Measurements from ENCODE around the gene DYNC2H1. TPM values are rescaled to one million over a fixed set of nuclear protein-coding genes. Genes with fewer than 3 reads are reported as not detected.
"Not testable (repeated sequence)": the region's sequence is repeated elsewhere in the genome, so short reads cannot be mapped to it uniquely, and the experiment has no call there.

The DYNC2H1 gene
- total RNA-seq, 1 donor from 2014 or later, result 37.3 TPM

GRCh38 chr11:103294516-103294915, 185.3 kb downstream of the DYNC2H1 start:
- DNase-seq, result no peak

DNA sequence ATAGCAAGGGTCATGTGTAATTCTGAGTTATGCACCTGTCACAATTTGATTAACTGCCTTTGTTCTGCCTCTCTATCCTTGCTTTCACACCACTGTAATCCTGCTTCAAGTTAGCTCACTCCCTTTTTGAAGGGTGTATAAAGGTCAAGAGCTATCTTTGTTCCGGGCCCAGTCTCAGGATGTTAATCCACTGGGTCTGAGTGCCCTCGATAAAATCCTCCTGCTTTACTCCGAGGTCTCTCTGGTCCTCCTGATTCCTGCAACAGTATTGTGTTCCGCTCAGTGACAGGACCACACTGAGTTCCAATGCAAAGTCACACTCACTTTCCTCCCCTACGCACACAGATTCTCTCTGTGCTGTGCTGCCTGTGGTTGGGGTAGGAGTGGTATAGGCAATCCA, 186.5 kb downstream of the DYNC2H1 start:
- no peak for DNase-seq

DNA sequence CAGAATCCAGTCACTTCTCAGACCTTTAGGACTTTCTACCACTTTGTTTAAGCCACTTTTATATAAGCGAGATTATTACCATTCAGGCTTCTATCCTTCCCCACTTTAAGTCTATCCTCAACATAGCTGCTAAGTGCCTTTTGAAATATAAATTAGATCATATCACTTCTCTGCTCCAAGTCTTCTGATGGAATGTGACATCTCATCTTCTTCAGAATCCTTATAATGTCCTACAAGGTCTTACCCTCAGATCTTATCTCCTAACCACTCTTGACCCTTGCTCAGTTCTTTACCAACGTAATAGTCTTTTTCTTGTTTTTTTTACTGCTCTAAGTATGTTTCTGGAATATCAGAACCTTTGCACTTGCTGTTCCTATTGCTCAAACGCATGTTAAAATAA, 188.7 kb downstream of the DYNC2H1 start:
- no peak for DNase-seq

DNA sequence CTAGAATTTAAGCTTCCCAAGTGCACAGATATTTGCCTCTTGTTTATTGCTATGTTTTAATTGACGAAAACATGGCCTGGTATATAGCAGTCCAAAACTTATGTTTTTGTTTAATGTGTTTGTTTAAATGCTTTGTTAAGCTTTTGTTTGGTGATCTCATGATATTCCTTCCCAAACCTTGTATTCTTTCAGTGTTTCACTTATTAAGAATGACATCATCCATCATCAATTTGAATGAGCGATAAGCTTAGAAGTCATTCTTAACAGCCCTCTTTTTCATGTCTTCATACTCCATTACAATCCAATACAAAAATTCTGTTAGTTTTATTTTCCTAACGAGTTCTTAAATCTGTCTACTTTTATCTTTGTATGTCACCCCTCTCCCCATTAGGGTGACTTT, 206.0 kb downstream of the DYNC2H1 start:
- DNase-seq, result no peak

DNA sequence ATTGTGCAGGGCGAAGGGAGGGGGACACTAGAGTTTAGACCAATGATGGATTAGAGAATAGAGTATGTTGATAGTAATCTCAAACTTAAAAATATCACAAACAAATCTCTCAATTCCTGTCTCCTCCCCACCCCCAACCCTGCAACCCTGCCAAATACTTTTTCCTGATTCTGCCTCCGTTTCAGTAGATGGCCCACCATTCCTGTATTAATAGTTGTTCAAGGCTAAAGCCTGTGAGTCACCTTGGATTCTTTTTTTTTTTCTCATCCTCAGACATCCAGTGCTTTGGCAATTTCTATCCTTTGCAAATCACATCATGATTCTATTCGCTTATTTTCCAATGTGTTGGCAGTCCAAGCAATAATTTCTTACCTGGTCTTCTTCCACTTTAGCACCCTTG, 207.9 kb downstream of the DYNC2H1 start:
- no peak for DNase-seq

DNA sequence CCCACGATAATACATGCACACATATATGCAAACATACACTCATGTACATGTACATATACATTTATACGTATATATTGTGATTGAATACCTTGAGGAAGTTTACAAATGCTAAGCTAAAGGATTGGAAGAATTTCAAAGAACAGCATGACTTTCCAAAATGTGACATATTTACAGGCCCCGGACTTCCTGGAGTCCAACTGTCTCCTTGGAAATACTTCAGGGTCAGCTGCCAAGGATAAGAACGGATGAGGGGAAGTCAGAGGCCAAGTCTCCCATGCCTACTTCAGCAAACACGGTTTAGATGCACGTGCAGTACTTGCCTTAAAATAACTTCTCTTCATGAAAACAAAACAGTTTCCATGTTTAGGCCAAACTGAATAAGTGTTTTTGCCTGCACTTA, 213.6 kb downstream of the DYNC2H1 start:
- peak; percentile 2 for DNase-seq

- no peak for DNase-seq
Measured at GRCh38 chr11:103325686-103326069, 216.5 kb downstream of the DYNC2H1 start.

DNA sequence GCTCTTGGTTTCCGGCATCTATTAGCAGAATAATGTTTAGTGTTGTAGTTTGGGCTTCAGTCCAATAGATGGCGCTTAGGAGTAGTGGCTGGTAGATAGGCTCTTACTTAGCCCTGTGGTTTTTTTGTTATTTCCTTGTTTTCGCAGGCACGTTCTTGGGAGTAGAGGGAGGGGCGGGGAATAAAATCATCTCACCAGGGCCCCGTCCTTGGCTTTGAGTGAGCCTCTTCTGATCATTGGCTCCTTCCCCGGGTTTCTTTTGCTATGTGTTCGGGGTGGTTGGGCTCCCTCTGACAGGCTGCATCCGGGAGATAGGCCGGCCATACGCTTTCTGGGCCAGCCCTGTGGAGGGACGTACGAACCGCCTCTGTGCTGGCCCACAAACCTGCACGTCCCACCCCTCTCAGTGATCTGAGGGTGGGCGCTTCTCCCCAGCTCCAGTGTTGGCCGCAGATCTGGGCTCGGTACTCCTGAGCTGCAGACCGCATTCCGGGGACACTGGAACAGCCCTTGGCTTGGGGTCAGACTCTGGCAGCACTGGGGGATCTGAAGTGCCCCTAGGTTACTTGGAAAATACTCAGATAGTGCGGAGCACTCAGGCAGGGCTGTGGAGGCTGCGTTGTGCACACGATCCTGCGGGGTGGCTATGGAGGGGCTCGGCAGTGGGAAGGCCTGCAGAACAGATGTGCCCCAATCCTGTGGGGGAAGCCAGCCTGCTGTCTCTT, 217.0 kb downstream of the DYNC2H1 start:
- DNase-seq, result peak; percentile 50

DNA sequence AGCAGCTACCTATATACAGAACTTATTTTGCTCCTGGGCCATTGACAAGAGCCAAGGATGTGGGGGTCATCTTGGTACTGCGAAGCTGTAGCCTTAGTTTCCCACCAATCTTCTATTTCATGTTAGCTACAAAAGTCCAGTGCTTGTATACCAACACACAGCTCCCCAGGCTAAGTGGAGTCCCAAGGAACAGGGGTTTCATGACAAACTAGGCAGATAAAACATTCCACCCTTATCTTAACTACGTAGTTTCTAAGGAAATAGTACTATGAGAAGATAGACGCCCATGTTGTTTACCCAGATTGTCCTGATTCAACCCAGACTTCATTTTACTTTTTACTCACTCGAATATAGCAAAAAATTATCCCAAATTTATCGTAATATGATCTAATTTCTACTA, 218.5 kb downstream of the DYNC2H1 start:
- DNase-seq, result no peak

DNA sequence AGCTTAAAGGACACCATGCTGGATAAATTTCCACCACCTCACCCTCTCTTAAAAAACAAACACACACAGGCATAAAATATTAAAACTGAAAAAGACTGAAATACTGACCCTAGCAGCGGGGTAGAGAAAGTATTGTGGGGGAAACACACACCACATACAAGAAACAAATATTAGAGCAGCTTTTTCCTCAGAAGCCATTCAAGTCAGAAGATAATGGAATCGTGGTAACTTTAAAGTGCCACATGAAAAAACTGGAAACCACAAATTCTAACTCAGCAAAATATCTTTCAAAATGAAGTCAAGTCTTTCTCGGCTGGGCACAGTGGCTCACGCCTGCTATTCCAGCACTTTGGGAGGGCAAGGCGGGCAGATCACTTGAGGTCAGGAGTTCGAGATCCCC, 223.2 kb downstream of the DYNC2H1 start:
- DNase-seq, result no peak

DNA sequence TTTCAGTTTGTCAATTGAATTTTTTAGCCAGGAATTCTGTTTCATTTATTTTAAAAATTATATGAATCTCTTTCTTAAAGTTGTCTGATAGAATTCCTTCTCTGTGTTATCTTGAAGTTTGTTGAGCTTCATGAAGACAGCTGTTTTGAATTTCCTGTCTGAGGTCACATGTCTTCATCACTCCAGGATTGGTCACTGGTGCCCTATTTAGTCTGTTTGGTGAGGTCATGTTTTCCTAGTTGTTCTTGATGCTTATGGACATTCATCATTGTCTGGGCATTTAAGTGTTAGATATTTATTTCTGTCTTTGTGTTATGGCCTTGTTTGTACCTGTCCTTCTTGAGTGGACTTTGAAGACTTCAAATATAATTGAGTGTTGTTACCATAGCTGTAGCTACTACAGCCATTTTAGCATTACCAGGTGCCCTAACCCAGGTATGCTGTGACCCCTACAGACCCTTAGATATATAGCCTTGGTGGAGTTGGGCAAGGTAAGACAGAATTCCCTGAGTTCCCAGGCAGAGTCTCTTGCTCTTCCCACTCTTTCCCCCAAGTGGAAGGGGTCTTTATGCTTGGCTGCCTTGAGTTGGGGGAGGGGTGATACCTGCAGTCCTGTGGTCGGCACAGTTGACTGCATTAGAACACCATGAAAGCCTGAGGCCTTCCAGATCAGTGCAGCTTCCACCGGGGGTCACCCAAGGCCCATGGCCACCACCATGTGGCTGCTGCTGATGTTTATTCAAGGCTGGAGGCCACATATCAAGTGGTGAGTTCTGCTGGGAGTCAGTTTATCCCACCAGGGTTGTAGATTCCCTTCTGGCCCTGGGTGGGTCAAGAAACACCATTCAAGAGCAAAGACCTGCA, 229.6 kb downstream of the DYNC2H1 start:
- DNase-seq, result no peak

DNA sequence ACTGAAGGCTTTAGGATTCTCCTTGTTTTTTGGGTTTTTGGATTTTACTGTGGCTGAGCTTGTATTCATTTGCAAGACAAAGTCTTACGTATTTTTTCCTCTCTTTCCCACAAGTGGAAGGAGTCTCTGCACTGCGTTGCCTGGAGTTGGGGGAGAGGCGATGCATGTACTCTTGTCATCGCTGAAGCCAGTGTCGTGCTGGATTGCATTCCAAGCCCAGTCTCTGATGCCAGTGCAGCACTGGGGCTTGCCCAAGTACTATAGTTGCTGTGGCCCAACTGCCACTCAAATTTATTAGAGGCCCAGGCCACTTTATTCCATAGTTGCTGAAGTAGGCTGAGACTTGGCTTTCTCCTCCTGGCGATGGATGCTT, 230.2 kb downstream of the DYNC2H1 start:
- no peak for DNase-seq

GRCh38 chr11:103340956-103341355, 231.7 kb downstream of the DYNC2H1 start:
- DNase-seq, result no peak

- no peak for DNase-seq
Measured at GRCh38 chr11:103344886-103345285, 235.7 kb downstream of the DYNC2H1 start.

- no peak for DNase-seq
Measured at GRCh38 chr11:103349595-103349994, 240.4 kb downstream of the DYNC2H1 start.

DNA sequence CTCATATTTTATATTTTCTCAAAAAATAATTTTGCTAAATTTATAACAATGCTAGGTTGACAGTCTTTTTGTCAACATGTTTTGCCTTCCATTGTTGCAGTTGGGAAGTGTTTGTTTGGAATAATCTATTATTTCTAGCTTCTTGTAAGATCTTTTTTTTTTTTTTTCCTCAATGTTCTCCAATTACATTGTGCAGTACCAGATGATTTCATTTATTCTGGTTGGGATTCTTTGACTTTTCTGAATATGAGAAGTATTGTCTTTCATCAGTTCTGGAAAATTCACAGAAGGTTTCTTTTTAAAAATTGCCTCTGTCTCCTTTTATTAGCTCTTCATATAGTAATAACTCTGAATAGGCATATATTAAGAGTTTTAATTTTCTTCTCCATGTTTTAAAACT, 245.4 kb downstream of the DYNC2H1 start:
- DNase-seq, result no peak

DNA sequence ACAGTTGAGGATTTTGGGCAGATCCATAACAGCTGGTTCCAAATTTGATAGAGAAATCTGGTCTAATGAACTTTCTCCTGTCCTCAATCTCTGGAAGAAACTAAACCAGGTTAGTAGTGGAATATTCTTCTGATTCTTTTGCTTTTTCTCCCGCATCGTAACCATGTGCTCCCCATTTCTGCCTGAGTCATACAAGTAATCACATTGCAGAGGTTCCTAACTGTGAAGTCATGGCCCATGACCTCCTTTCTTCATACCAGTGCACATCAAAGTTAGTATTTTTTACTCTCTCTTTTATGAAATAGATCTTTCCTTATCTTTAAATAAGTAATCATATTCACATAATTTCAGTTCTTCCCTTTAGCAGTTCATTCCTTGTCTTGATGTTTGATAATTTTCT, 249.0 kb downstream of the DYNC2H1 start:
- no peak for DNase-seq

DNA sequence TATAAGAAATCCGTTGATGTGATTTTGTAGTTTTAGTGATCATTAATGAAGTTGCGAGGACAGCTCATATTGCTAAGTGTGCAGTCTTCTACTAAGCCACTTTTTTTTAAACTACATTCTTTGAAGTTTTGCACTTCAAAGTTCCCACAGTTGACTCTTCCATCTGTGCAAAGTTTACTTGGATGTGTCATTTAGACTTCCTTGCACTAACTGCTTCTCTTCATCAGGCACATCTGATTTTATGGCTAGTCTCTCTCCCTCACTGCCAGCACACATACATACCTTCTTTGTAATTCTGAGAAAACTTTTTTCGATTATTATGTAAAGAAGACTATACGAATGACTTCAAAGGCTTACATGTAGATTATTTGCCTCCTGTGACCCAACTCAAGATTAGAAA, 250.0 kb downstream of the DYNC2H1 start:
- DNase-seq, result no peak

DNA sequence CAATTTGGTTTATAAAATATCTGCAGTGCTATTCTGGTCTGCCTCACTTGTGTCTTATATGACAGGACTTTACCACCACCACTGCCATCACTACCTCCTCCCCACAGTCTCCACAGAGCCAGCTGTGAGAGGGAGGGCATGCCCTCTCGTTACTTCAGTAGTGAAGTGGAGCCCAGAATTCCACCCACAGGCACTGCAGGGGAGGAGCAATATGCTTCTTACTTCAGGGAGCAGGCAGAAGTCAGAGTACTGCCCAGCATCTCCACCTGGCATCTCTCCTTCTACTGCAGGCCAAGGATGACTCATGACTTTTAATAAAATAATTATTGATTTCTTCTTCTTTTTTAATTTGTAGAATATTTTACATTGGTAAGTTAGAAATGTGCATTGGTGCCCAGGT, 255.5 kb downstream of the DYNC2H1 start:
- no peak for DNase-seq

DNA sequence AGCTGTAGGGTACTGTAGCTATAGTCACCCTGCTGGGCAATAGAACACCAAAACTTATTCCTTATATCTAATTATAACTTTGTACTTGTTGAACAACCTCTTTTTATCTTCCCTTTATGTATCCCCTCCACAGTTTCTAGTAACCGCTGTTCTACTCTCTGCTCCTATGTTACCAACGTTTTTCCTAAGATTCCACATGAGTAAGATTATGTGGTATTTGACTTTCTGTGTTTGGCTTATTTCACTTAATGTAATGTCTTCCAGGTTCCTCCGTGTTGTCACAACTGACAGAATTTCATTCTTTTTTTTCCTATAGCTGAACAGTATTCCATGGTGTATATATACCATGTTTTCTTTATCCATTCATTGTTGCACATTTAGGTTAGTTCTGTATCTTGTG, 258.4 kb downstream of the DYNC2H1 start:
- no peak for DNase-seq

DNA sequence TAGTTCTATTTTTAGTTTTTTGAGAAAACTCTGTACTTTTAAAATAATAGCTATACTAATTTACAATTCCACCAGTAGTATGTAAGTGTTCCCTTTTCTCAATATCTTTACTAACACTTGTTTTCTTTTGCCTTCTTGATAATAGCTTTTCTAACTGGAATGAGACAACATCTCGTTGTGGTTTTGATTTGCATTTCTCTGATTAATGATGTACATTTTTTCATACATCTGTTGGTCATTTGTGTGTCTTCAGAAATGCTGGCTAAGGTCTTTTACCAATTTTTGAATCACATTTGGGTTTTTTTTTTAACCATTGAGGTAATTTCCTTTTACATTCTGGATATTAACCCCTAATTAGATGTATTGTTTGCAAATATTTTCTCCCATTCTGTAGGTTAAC, 258.9 kb downstream of the DYNC2H1 start:
- DNase-seq, result no peak

DNA sequence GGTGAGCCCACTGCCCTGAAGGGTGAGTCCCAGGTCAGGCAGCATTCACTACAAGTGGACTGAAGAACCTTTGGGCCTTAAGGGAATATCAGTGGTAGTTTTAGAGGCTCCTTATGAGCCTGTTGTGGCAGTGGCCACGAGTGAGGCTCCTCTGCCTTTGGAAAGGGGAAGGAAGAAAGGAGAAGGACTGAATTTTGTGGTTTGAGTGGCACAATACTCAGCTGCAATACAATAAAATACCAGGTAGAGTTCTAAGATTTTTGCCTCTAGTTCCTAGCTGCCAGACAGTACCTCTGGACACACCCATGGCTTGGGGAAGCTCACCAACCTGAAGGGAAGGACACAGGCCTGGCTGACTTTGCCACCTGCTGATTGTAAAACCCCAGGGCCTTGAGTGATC, 260.9 kb downstream of the DYNC2H1 start:
- no peak for DNase-seq

DNA sequence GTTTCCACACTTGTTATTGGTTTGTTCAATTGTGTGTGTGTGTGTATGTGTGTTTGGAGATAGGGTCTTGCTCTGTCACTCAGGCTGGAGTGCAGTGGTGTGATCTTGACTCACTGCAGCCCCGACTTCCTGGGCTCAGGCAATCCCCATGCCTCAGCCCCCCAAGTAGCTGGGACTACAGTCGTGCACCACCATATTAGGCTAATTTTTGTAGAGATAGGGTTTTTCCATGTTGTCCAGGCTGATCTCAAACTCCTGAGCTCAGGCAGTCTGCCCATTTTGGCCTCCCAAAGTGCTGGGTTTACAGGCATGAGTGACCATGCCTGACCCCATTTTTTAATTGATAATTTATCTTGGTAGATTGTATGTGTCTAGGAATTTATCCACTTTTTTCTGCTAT, 263.7 kb downstream of the DYNC2H1 start:
- DNase-seq, result no peak

GRCh38 chr11:103374227-103374626, 265.0 kb downstream of the DYNC2H1 start:
- DNase-seq, result not testable (repeated sequence)
